Bronchial epithelial cell (primary cell): Measurements from ENCODE around the gene HOXB2. TPM values are rescaled to one million over a fixed set of nuclear protein-coding genes. Genes with fewer than 3 reads are reported as not detected.

Experiments used
- DNase-seq: peaks from one replicate; pipeline ENCODE4 v3.0.0-alpha.2; 2010; ENCODE audit warnings: low read depth
- FAIRE-seq: peaks from 2 replicates; lab custom pipeline; 2011; peaks lifted over from hg19 to GRCh38; lab: Jason Lieb, UNC
- H3K27me3 ChIP-seq: 2 replicates; pipeline ENCODE4 v1.5.1; 2011; ENCODE audit warnings: low read length; ENCODE audit not compliant: control insufficient read depth, insufficient read depth
- H3K36me3 ChIP-seq: 2 replicates; pipeline ENCODE4 v1.5.1; 2011; ENCODE audit warnings: low read length; ENCODE audit not compliant: control insufficient read depth, insufficient read depth
- H3K4me3 ChIP-seq: 2 replicates; pipeline ENCODE4 v1.5.1; 2011; ENCODE audit warnings: mild to moderate bottlenecking, low read depth, low read length, control low read depth
- CTCF ChIP-seq: IDR thresholded peaks from 2 replicates; pipeline ENCODE4 v1.5.1; 2011; ENCODE audit warnings: mild to moderate bottlenecking, moderate library complexity, low read length, control low read depth, inconsistent platforms; ENCODE audit not compliant: insufficient read depth, severe bottlenecking
- total RNA-seq: library from RNA; depleted of rRNA; stranded (reverse); fragments of >200 nt; gene quantifications from 2 replicates; pipeline ENCODE4 v1.2.1, GENCODE V29; 2014

The HOXB2 gene
- total RNA-seq, 1 donor from 2014 or later, result not detected

- no peak for DNase-seq
- Histone ChIP-seq H3K4me3 (no peak overlapping the region), H3K27me3 (peaks cover 86% of the 10 kb centered on the region), H3K36me3 (no peaks in the 10 kb centered on the region)
- FAIRE-seq, result no peak
- no peak for TF ChIP-seq CTCF
Observed at GRCh38 chr17:48577330-48577945, 32.5 kb upstream of the HOXB2 start.

- no peak for TF ChIP-seq CTCF
- no peak overlapping the region for H3K4me3 ChIP-seq
- no peak for FAIRE-seq
- peaks cover 88% of the 10 kb centered on the region for H3K27me3 ChIP-seq
- no peaks in the 10 kb centered on the region for H3K36me3 ChIP-seq
- DNase-seq, result no peak
Observed at GRCh38 chr17:48576479-48577309, 31.8 kb upstream of the HOXB2 start.

- no peak for TF ChIP-seq CTCF
- DNase-seq (no peak), FAIRE-seq (no peak)
- Histone ChIP-seq H3K27me3 (peaks cover 88% of the 10 kb centered on the region), H3K4me3 (no peak overlapping the region), H3K36me3 (no peaks in the 10 kb centered on the region)
Observed at GRCh38 chr17:48575673-48576478, 31.0 kb upstream of the HOXB2 start.

- no peak for FAIRE-seq
- Histone ChIP-seq H3K36me3 (no peaks in the 10 kb centered on the region), H3K4me3 (no peak overlapping the region), H3K27me3 (peaks cover 87% of the 10 kb centered on the region)
- no peak for TF ChIP-seq CTCF
- no peak for DNase-seq
Observed at GRCh38 chr17:48575066-48575582, 30.2 kb upstream of the HOXB2 start.

- Histone ChIP-seq H3K36me3 (no peaks in the 10 kb centered on the region), H3K4me3 (no peak overlapping the region), H3K27me3 (peaks cover 88% of the 10 kb centered on the region)
- FAIRE-seq, result no peak
- DNase-seq, result no peak
- no peak for TF ChIP-seq CTCF
Observed at GRCh38 chr17:48574505-48575065, 29.7 kb upstream of the HOXB2 start.
